ENCODE results near the gene XRCC1. TPM values are rescaled to one million over a fixed set of nuclear protein-coding genes. Genes with fewer than 3 reads are reported as not detected.

XRCC1 gene
- polyA plus RNA-seq, 1 of the 3 experiments (the other 2 are of a cell fraction), result 30.3 TPM

GRCh38 chr19:43623889-43624670, 48.8 kb upstream of the XRCC1 start:
- Histone ChIP-seq H3K4me2 (no peak overlapping the region), H3K4me3 (ENCODE audit: low read depth in 2 of 2, low read length in 1 of 2) (no peak overlapping the region), H2AFZ (ENCODE audit: low read depth) (no peak overlapping the region), H3K27me3 (ENCODE audit: insufficient read depth) (no peaks in the 10 kb centered on the region), H4K20me1 (ENCODE audit: insufficient read depth) (no peaks in the 10 kb centered on the region), H3K4me1 (ENCODE audit: control insufficient read depth in 1 of 2, insufficient read depth in 2 of 2, low read depth in 1 of 2, low read length in 1 of 2) (peaks cover 0 to 8% of the 10 kb centered on the region in 2 experiments; a peak in 1 of 4 replicates), H3K9me2 (no peaks in the 10 kb centered on the region), H3K36me3 (replicated peaks in 1 of 2; ENCODE audit: control insufficient read depth in 1 of 2, insufficient read depth in 2 of 2, low read length in 1 of 2) (peaks cover 0 to 3% of the 10 kb centered on the region in 2 experiments), H3K9me3 (no peaks in the 10 kb centered on the region), H3K79me2 (ENCODE audit: insufficient read depth) (peaks cover under 1% of the 10 kb centered on the region), H3K9ac (no peak overlapping the region), H3F3A (replicated peaks; ENCODE audit: insufficient read depth) (peaks cover 4% of the 10 kb centered on the region), H3K27ac (ENCODE audit: low read depth in 2 of 2, low read length in 1 of 2) (no peak overlapping the region)
- DNase-seq, result peak; percentile 75
- ChIA-PET POLR2A (no interaction called here), CTCF (no interaction called here)
- WGBS (ENCODE audit: low lambda C conversion rate), result 93% methylated on average over 35 of the region's 35 CpGs
- TF ChIP-seq RXRA (IDR thresholded peaks at IDR 0.05; ENCODE audit: borderline replicate concordance, low read depth) (no peak), GABPA (IDR thresholded peaks at IDR 0.05; ENCODE audit: low read depth) (no peak), NFIC (IDR thresholded peaks at IDR 0.05; ENCODE audit: borderline replicate concordance) (no peak), CTCF (IDR thresholded peaks at IDR 0.05) (no peak), FOXM1 (IDR thresholded peaks at IDR 0.05; ENCODE audit: low read depth) (no peak), PBX3 (IDR thresholded peaks at IDR 0.05) (no peak), JUND (IDR thresholded peaks at IDR 0.05) (no peak), GATA2 (CRISPR knock-in tag; IDR thresholded peaks at IDR 0.05) (no peak)

- Histone ChIP-seq H2AFZ (ENCODE audit: low read depth) (no peak overlapping the region), H4K20me1 (ENCODE audit: insufficient read depth) (no peaks in the 10 kb centered on the region), H3K4me1 (ENCODE audit: control insufficient read depth in 1 of 2, insufficient read depth in 2 of 2, low read depth in 1 of 2, low read length in 1 of 2) (peaks cover 7 to 12% of the 10 kb centered on the region in 2 experiments; a peak in 2 of 4 replicates), H3K79me2 (ENCODE audit: insufficient read depth) (peaks cover 11% of the 10 kb centered on the region), H3K9me2 (no peaks in the 10 kb centered on the region), H3K27me3 (ENCODE audit: insufficient read depth) (no peaks in the 10 kb centered on the region), H3K9me3 (no peaks in the 10 kb centered on the region), H3K4me2 (no peak overlapping the region), H3K9ac (no peak overlapping the region), H3K4me3 (ENCODE audit: low read depth in 2 of 2, low read length in 1 of 2) (no peak overlapping the region), H3K27ac (ENCODE audit: low read depth in 2 of 2, low read length in 1 of 2) (no peak overlapping the region), H3K36me3 (replicated peaks in 1 of 2; ENCODE audit: control insufficient read depth in 1 of 2, insufficient read depth in 2 of 2, low read length in 1 of 2) (peaks cover 0 to 3% of the 10 kb centered on the region in 2 experiments), H3F3A (replicated peaks; ENCODE audit: insufficient read depth) (peaks cover 4% of the 10 kb centered on the region)
- CTCF ChIA-PET, result no interaction called here
- WGBS (ENCODE audit: low lambda C conversion rate), result 100% methylated on average over 1 of the region's 1 CpG
- no peak for DNase-seq
- POLR2A ChIA-PET, result no interaction called here
- TF ChIP-seq JUND (IDR thresholded peaks at IDR 0.05) (no peak), USF2 (IDR thresholded peaks at IDR 0.05; ENCODE audit: borderline replicate concordance, low read depth, low read length) (no peak), TEAD4 (IDR thresholded peaks at IDR 0.05; ENCODE audit: borderline replicate concordance, insufficient read depth) (no peak), IRF3 (IDR thresholded peaks at IDR 0.05; ENCODE audit: low read depth, low read length) (no peak), NRF1 (IDR thresholded peaks at IDR 0.05; ENCODE audit: low read depth, low read length) (no peak), NFIC (IDR thresholded peaks at IDR 0.05; ENCODE audit: borderline replicate concordance) (no peak), CTCF (IDR thresholded peaks at IDR 0.05) (no peak), MXI1 (IDR thresholded peaks at IDR 0.05; ENCODE audit: low read depth, low read length) (no peak), GABPA (IDR thresholded peaks at IDR 0.05; ENCODE audit: low read depth) (no peak), SMC3 (IDR thresholded peaks at IDR 0.05; ENCODE audit: low read depth, low read length) (no peak), GATA2 (CRISPR knock-in tag; IDR thresholded peaks at IDR 0.05) (no peak), FOXM1 (IDR thresholded peaks at IDR 0.05; ENCODE audit: low read depth) (no peak), RAD21 (IDR thresholded peaks at IDR 0.05; ENCODE audit: low read length) (no peak), ZBTB33 (IDR thresholded peaks at IDR 0.05; ENCODE audit: borderline replicate concordance, low read depth) (no peak)
These were observed 47.6 kb upstream of the XRCC1 start for GRCh38 chr19:43622956-43623355.

Measured in SK-N-SH (cell line).